ENCODE measurements around the gene ERAS.

The ERAS gene

DNA sequence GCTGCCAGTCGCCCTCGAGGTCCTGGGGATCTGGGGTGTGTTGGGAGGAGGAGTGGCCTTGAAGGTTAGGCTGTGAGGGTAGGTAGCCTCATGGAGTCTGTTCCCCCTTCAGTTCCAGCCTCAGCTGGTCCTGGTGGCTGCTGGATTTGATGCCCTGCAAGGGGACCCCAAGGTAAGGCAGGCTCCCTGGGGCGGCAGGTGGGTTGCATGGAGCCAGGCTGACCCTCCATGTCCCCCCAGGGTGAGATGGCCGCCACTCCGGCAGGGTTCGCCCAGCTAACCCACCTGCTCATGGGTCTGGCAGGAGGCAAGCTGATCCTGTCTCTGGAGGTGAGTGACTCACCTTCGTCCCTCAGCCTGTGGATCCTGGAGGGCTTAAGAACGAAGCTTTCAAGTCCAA is 11.6 kb upstream of the ERAS start:
- no peak for ATAC-seq
- TF ChIP-seq ARNTL (CRISPR knock-in tag; IDR thresholded peaks at IDR 0.05; ENCODE audit: borderline replicate concordance, low read depth): no peak
- TF ChIP-seq POU6F1 (CRISPR knock-in tag; IDR thresholded peaks at IDR 0.05; ENCODE audit: borderline replicate concordance, low read depth): no peak
- TF ChIP-seq ZNF8 (CRISPR knock-in tag; IDR thresholded peaks at IDR 0.05): no peak
- no peak for TF ChIP-seq ISL1 (CRISPR knock-in tag; IDR thresholded peaks at IDR 0.05)
- TF ChIP-seq GLIS3 (CRISPR knock-in tag; IDR thresholded peaks at IDR 0.05): no peak
- no peak for TF ChIP-seq ESRRG (CRISPR knock-in tag; IDR thresholded peaks at IDR 0.05)
- no peak for TF ChIP-seq CREB5 (CRISPR knock-in tag; IDR thresholded peaks at IDR 0.05; ENCODE audit: low read depth)
- no peak for TF ChIP-seq ZNF70 (CRISPR knock-in tag; IDR thresholded peaks at IDR 0.05)
- TF ChIP-seq ZFP3 (CRISPR knock-in tag; IDR thresholded peaks at IDR 0.05): no peak
- TF ChIP-seq TOX (CRISPR knock-in tag; IDR thresholded peaks at IDR 0.05; ENCODE audit: borderline replicate concordance): no peak
- no peak for TF ChIP-seq ZC3H10 (CRISPR knock-in tag; IDR thresholded peaks at IDR 0.05)
- TF ChIP-seq, protein P1, sequence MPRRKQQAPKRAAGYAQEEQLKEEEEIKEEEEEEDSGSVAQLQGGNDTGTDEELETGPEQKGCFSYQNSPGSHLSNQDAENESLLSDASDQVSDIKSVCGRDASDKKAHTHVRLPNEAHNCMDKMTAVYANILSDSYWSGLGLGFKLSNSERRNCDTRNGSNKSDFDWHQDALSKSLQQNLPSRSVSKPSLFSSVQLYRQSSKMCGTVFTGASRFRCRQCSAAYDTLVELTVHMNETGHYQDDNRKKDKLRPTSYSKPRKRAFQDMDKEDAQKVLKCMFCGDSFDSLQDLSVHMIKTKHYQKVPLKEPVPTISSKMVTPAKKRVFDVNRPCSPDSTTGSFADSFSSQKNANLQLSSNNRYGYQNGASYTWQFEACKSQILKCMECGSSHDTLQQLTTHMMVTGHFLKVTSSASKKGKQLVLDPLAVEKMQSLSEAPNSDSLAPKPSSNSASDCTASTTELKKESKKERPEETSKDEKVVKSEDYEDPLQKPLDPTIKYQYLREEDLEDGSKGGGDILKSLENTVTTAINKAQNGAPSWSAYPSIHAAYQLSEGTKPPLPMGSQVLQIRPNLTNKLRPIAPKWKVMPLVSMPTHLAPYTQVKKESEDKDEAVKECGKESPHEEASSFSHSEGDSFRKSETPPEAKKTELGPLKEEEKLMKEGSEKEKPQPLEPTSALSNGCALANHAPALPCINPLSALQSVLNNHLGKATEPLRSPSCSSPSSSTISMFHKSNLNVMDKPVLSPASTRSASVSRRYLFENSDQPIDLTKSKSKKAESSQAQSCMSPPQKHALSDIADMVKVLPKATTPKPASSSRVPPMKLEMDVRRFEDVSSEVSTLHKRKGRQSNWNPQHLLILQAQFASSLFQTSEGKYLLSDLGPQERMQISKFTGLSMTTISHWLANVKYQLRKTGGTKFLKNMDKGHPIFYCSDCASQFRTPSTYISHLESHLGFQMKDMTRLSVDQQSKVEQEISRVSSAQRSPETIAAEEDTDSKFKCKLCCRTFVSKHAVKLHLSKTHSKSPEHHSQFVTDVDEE (CRISPR knock-in tag; IDR thresholded peaks at IDR 0.05): no peak
- no peak for TF ChIP-seq CSRNP3 (CRISPR knock-in tag; IDR thresholded peaks at IDR 0.05)
- no peak for TF ChIP-seq ZFP30 (CRISPR knock-in tag; IDR thresholded peaks at IDR 0.05)
- no peak for TF ChIP-seq SNAI2 (CRISPR knock-in tag; IDR thresholded peaks at IDR 0.05)
- no peak for TF ChIP-seq BACH2 (CRISPR knock-in tag; IDR thresholded peaks at IDR 0.05; ENCODE audit: borderline replicate concordance)

DNA sequence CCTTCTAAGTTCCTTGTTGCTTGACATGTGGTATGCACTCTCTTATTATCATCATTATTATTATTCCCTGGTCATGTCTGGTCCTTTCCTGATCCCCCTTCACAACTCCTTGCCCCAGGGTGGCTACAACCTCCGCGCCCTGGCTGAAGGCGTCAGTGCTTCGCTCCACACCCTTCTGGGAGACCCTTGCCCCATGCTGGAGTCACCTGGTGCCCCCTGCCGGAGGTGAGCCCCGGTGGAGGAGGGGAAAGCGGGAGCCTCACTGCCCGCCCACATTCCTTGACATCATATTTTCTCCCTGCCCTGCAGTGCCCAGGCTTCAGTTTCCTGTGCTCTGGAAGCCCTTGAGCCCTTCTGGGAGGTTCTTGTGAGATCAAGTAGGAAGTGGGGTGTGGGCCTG is 11.0 kb upstream of the ERAS start:
- TF ChIP-seq ZC3H10 (CRISPR knock-in tag; IDR thresholded peaks at IDR 0.05) (no peak), TCF4 (CRISPR knock-in tag; IDR thresholded peaks at IDR 0.05; ENCODE audit: borderline replicate concordance) (no peak), CREB5 (CRISPR knock-in tag; IDR thresholded peaks at IDR 0.05; ENCODE audit: low read depth) (no peak), CSRNP3 (CRISPR knock-in tag; IDR thresholded peaks at IDR 0.05) (no peak), POU6F1 (CRISPR knock-in tag; IDR thresholded peaks at IDR 0.05; ENCODE audit: borderline replicate concordance, low read depth) (no peak), ZNF565 (CRISPR knock-in tag; conservative IDR thresholded peaks at IDR 0.05; ENCODE audit: low read depth) (no peak), PPARA (CRISPR knock-in tag; IDR thresholded peaks at IDR 0.05; ENCODE audit: borderline replicate concordance) (no peak), CSDC2 (CRISPR knock-in tag; IDR thresholded peaks at IDR 0.05) (no peak), TOX (CRISPR knock-in tag; IDR thresholded peaks at IDR 0.05; ENCODE audit: borderline replicate concordance) (no peak), ZNF70 (CRISPR knock-in tag; IDR thresholded peaks at IDR 0.05) (no peak)
- TF ChIP-seq, protein P1 (CRISPR knock-in tag; IDR thresholded peaks at IDR 0.05): no peak
- TF ChIP-seq, protein P2, sequence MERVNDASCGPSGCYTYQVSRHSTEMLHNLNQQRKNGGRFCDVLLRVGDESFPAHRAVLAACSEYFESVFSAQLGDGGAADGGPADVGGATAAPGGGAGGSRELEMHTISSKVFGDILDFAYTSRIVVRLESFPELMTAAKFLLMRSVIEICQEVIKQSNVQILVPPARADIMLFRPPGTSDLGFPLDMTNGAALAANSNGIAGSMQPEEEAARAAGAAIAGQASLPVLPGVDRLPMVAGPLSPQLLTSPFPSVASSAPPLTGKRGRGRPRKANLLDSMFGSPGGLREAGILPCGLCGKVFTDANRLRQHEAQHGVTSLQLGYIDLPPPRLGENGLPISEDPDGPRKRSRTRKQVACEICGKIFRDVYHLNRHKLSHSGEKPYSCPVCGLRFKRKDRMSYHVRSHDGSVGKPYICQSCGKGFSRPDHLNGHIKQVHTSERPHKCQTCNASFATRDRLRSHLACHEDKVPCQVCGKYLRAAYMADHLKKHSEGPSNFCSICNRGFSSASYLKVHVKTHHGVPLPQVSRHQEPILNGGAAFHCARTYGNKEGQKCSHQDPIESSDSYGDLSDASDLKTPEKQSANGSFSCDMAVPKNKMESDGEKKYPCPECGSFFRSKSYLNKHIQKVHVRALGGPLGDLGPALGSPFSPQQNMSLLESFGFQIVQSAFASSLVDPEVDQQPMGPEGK (CRISPR knock-in tag; IDR thresholded peaks at IDR 0.05; ENCODE audit: borderline replicate concordance): no peak
- ATAC-seq: no peak
